Cardiac septum (tissue), 1 donor: ENCODE data around the gene NAALADL2. TPM values are rescaled to one million over a fixed set of nuclear protein-coding genes. Genes with fewer than 3 reads are reported as not detected.
"Not testable (repeated sequence)": the region's sequence is repeated elsewhere in the genome, so short reads cannot be mapped to it uniquely, and the experiment has no call there.

Source experiments
- DNase-seq: peaks from one replicate; pipeline ENCODE4 v3.0.0-alpha.2; 2020; ENCODE audit warnings: low spot score
- intact Hi-C: fragments of 100-400 bp; cut with DNase I; formaldehyde crosslinking; loops from one replicate; pipeline ENCODE4 v1.14.0; 2022
- total RNA-seq: library from RNA; stranded (reverse); fragmentation: NEBNext Ultra II Directional; extraction: Animal tissue kit (Norgen Biotek cat#: 25700); gene quantifications from one replicate; pipeline ENCODE4 v1.2.1, GENCODE V29; 2021
- donor health status: DM: no; HTN: no; CAD: no.

The NAALADL2 gene
- total RNA-seq, 1 donor from 2014 or later: 10.4 TPM

GRCh38 chr3:175479800-175480199, 620.7 kb downstream of the NAALADL2 start:
- DNase-seq: no peak
- intact Hi-C loops: no loop called here

GRCh38 chr3:175484666-175485065, 625.5 kb downstream of the NAALADL2 start:
- no peak for DNase-seq

GRCh38 chr3:175485436-175485835, 626.3 kb downstream of the NAALADL2 start:
- intact Hi-C loops: no loop called here
- DNase-seq: no peak

More at GRCh38 chr3:175484666-175485065, 625.5 kb downstream of the NAALADL2 start:
- intact Hi-C loops: no loop called here

- DNase-seq: no peak
- intact Hi-C loops: no loop called here
Measured at GRCh38 chr3:175486255-175486654, 627.1 kb downstream of the NAALADL2 start.

GRCh38 chr3:175489406-175489805, 630.3 kb downstream of the NAALADL2 start:
- no peak for DNase-seq
- intact Hi-C loops: no loop called here

- no peak for DNase-seq
- intact Hi-C loops: no loop called here
Measured at GRCh38 chr3:175493301-175493700, 634.2 kb downstream of the NAALADL2 start.

GRCh38 chr3:175495331-175495730, 636.2 kb downstream of the NAALADL2 start:
- DNase-seq: no peak

GRCh38 chr3:175502155-175502554, 643.0 kb downstream of the NAALADL2 start:
- no peak for DNase-seq
- intact Hi-C loops: no loop called here

More at GRCh38 chr3:175495331-175495730, 636.2 kb downstream of the NAALADL2 start:
- intact Hi-C loops: no loop called here

GRCh38 chr3:175511219-175511785, 652.2 kb downstream of the NAALADL2 start:
- intact Hi-C loops: no loop called here
- DNase-seq: no peak

- intact Hi-C loops: no loop called here
- no peak for DNase-seq
Measured at GRCh38 chr3:175512700-175513099, 653.6 kb downstream of the NAALADL2 start.

- intact Hi-C loops: no loop called here
- DNase-seq: no peak
Measured at GRCh38 chr3:175518459-175518858, 659.3 kb downstream of the NAALADL2 start.

GRCh38 chr3:175521406-175521805, 662.3 kb downstream of the NAALADL2 start:
- no peak for DNase-seq
- intact Hi-C loops: no loop called here

GRCh38 chr3:175526191-175526590, 667.1 kb downstream of the NAALADL2 start:
- intact Hi-C loops: no loop called here
- no peak for DNase-seq

GRCh38 chr3:175526609-175527280, 667.6 kb downstream of the NAALADL2 start:
- no peak for DNase-seq
- intact Hi-C loops: no loop called here

- DNase-seq, intact Hi-C loops: not testable (repeated sequence)
Measured at GRCh38 chr3:175528693-175529092, 669.6 kb downstream of the NAALADL2 start.

GRCh38 chr3:175535351-175535750, 676.2 kb downstream of the NAALADL2 start:
- intact Hi-C loops: no loop called here
- DNase-seq: no peak

- intact Hi-C loops: no loop called here
- DNase-seq: no peak
Measured at GRCh38 chr3:175546115-175546514, 687.0 kb downstream of the NAALADL2 start.

GRCh38 chr3:175552929-175553328, 693.8 kb downstream of the NAALADL2 start:
- intact Hi-C loops: no loop called here
- DNase-seq: no peak

GRCh38 chr3:175554801-175555200, 695.7 kb downstream of the NAALADL2 start:
- no peak for DNase-seq
- intact Hi-C loops: no loop called here

GRCh38 chr3:175558261-175558660, 699.1 kb downstream of the NAALADL2 start:
- no peak for DNase-seq
- intact Hi-C loops: no loop called here

- no peak for DNase-seq
- intact Hi-C loops: no loop called here
Measured at GRCh38 chr3:175564363-175564762, 705.2 kb downstream of the NAALADL2 start.
